DND-41 (cell line): ENCODE measurements around the gene TWF1.
A peak's percentile ranks its signal among the peaks of the same experiment; 100 is the strongest.

Experiments used
- ATAC-seq: fragments of 200-7000 bp; cut with Tn5 transposase; 3 replicates; pipeline ENCODE4 v1.9.1; 2021; ENCODE audit warnings: low read depth; ENCODE audit not compliant: insufficient read depth
- DNase-seq: peaks from one replicate; pipeline ENCODE4 v3.0.0-alpha.2; 2020
- H2AFZ ChIP-seq: 2 replicates; pipeline ENCODE4 v1.6.0; 2012; ENCODE audit warnings: low read depth, low read length
- H3K27ac ChIP-seq: 2 replicates; pipeline ENCODE4 v1.5.1; 2012; ENCODE audit warnings: low read length, inconsistent platforms
- H3K27me3 ChIP-seq: fragments of 200-600 bp; sonication (generic); 2 replicates; pipeline ENCODE4 v1.6.0; 2012; ENCODE audit warnings: low read length, mild to moderate bottlenecking, inconsistent platforms; ENCODE audit not compliant: insufficient read depth, poor library complexity
- H3K36me3 ChIP-seq: 2 replicates; pipeline ENCODE4 v1.5.1; 2012; ENCODE audit warnings: low read length, inconsistent platforms; ENCODE audit not compliant: insufficient read depth
- H3K4me1 ChIP-seq: 2 replicates; pipeline ENCODE4 v1.5.1; 2012; ENCODE audit warnings: mild to moderate bottlenecking, low read length; ENCODE audit not compliant: insufficient read depth
- H3K4me2 ChIP-seq: 2 replicates; pipeline ENCODE4 v1.6.0; 2012; ENCODE audit warnings: mild to moderate bottlenecking, moderate library complexity, low read length, inconsistent platforms; ENCODE audit not compliant: insufficient read depth
- H3K4me3 ChIP-seq, 2 experiments: fragments of 200-600 bp in 1 of 2; shearing (Covaris generic) in 1 of 2; 2 replicates each; pipeline ENCODE4 v1.5.1; 2012 to 2016; ENCODE audit warnings: inconsistent platforms in 2 of 2, low read length in 2 of 2, mild to moderate bottlenecking in 2 of 2, low read depth in 1 of 2, moderate library complexity in 1 of 2
- H3K79me2 ChIP-seq: 2 replicates; pipeline ENCODE4 v1.6.0; 2012; ENCODE audit warnings: low read length, inconsistent platforms; ENCODE audit not compliant: insufficient read depth
- H3K9ac ChIP-seq: 2 replicates; pipeline ENCODE4 v1.6.0; 2012; ENCODE audit warnings: low read depth, mild to moderate bottlenecking, inconsistent platforms, low read length, moderate library complexity
- H3K9me3 ChIP-seq: 2 replicates; pipeline ENCODE4 v1.5.1; 2012; ENCODE audit warnings: low read length, moderate library complexity, mild to moderate bottlenecking, inconsistent platforms; ENCODE audit not compliant: insufficient read depth, severe bottlenecking
- H4K20me1 ChIP-seq: 2 replicates; pipeline ENCODE4 v1.6.0; 2012; ENCODE audit warnings: low read length; ENCODE audit not compliant: insufficient read depth
- EZH2 ChIP-seq: IDR thresholded peaks from 3 replicates; pipeline ENCODE4 v1.6.1; 2012; ENCODE audit warnings: borderline replicate concordance, low read depth, mild to moderate bottlenecking, moderate library complexity, low read length, inconsistent platforms; ENCODE audit not compliant: severe bottlenecking
- TF ChIP-seq, protein P1 (sequence below): IDR thresholded peaks from 2 replicates; pipeline ENCODE4 v1.5.1; 2012; ENCODE audit warnings: borderline replicate concordance, low read length, moderate library complexity, mild to moderate bottlenecking; ENCODE audit not compliant: poor library complexity, severe bottlenecking; ENCODE audit errors: extremely low read depth

The TWF1 gene

DNA sequence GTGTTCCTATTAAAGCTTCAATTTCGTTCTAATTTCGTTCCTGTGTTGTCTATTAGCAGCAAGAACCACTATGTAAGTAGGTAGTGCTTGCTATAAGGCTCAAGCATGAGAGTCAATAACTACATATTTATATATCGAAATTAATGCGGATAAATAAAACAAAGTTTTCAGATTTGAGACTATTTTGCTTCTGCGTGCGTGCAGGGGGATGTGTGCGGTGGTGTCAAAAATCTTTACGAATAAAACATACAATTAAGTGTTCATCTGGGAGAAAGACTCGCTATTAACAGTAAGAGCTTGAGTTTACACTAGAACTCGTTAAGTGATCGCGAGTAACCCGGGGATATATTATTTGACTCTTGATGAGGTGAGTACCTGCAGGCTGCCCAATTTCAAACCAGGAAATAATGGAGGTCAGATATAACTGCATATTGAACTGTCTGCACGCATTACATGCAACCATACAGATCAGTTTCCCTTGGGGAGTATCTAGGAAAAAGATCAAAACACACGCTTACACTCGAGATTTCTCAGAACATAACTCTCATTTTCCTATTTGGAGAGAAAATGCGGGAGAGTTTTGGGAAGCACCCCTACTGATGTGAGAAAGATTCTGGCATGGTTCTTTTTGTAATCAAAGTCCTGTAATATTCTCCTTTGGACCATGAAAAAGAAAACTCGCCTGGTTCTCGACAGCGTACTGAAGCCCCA lies 813 bp downstream of the TWF1 start:
- ATAC-seq (peak; percentile 37; the same call in 2 of the 3 replicates), DNase-seq (no peak)
- Histone ChIP-seq H4K20me1 (peaks cover 11% of the 10 kb centered on the region; the same call in 1 of the 2 replicates), H3K27me3 (peaks cover under 1% of the 10 kb centered on the region), H3K9ac (peak overlapping the region; percentile 98), H2AFZ (peak overlapping the region; percentile 88), H3K4me2 (peak overlapping the region; percentile 80), H3K36me3 (peaks cover 36% of the 10 kb centered on the region), H3K27ac (peak overlapping the region; percentile 89), H3K9me3 (no peaks in the 10 kb centered on the region), H3K79me2 (peaks cover 56% of the 10 kb centered on the region), H3K4me3 (peak overlapping the region; percentile 74 to 90), H3K4me1 (peaks cover 37% of the 10 kb centered on the region)
- no peak for TF ChIP-seq EZH2
- TF ChIP-seq, protein P1, sequence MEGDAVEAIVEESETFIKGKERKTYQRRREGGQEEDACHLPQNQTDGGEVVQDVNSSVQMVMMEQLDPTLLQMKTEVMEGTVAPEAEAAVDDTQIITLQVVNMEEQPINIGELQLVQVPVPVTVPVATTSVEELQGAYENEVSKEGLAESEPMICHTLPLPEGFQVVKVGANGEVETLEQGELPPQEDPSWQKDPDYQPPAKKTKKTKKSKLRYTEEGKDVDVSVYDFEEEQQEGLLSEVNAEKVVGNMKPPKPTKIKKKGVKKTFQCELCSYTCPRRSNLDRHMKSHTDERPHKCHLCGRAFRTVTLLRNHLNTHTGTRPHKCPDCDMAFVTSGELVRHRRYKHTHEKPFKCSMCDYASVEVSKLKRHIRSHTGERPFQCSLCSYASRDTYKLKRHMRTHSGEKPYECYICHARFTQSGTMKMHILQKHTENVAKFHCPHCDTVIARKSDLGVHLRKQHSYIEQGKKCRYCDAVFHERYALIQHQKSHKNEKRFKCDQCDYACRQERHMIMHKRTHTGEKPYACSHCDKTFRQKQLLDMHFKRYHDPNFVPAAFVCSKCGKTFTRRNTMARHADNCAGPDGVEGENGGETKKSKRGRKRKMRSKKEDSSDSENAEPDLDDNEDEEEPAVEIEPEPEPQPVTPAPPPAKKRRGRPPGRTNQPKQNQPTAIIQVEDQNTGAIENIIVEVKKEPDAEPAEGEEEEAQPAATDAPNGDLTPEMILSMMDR, result no peak

DNA sequence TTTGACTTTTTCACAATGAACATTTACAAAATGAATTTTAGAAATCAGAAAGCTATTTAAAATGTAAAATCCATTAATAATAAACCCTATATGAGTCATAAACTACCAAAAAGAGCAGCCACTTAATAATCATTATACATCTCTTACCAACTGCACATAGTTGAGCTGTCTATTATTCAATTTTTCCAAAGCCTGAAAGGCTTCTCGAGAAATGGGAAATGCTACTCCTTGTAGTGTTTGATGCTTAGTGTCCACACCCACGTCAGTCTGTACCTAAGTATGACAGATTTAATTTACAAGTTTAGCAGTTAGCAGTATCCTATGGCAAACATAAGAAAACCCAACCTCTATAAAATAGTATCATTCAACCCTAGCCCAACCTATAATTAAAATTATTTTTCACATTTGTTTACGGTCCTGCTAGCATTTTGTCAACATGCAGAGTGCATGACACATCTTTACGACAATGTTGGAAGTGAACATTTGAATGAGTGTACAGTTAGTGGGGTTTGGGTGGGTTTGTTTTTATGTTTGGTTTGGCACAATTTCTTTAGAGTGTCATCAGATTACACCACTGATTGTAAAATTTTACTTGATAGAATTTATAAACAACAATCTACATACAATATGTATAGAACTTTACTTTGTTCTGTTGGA lies 8.4 kb downstream of the TWF1 start:
- DNase-seq (no peak), ATAC-seq (no peak)
- peaks cover 1% of the 10 kb centered on the region; the same call in 1 of the 2 replicates for H4K20me1 ChIP-seq
- TF ChIP-seq, protein P1, result no peak
- TF ChIP-seq EZH2, result no peak
- peaks cover 11% of the 10 kb centered on the region for H3K79me2 ChIP-seq
- H3K9me3 ChIP-seq, result no peaks in the 10 kb centered on the region
- no peak overlapping the region for H3K9ac ChIP-seq
- H3K4me2 ChIP-seq, result no peak overlapping the region
- no peak overlapping the region for H2AFZ ChIP-seq
- H3K27ac ChIP-seq, result no peak overlapping the region
- no peak overlapping the region for H3K4me3 ChIP-seq
- peaks cover 74% of the 10 kb centered on the region for H3K36me3 ChIP-seq
- H3K27me3 ChIP-seq, result no peaks in the 10 kb centered on the region
- H3K4me1 ChIP-seq, result peaks cover under 1% of the 10 kb centered on the region; the same call in 1 of the 2 replicates

DNA sequence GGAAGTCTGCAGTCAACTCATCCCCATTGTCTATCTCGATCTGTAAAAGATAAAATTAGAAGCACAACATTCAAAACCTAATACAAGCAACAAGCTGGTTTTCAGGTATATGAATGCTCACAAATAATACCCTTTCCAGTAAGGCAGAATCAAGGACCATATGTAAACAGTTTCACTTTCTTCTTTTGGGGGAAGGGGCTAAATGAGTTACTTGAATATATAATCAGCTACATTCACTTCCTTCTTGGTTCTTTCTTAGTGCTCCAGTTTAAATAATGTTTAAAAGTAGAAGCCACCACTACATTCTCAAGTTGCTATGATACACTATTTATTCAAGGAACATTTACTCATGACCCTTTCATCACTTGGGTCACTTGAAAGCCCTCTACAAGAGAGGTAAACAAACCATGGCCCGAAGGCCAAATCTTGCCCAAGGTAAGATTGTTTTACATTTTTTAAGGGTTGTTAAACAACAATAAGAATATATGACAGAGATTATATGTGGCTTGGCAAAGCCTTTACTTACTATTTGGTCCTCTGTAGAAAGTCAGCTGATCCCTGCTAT lies 10.3 kb downstream of the TWF1 start:
- no peak for ATAC-seq
- H3K9me3 ChIP-seq, result no peaks in the 10 kb centered on the region
- H3K36me3 ChIP-seq, result peaks cover 55% of the 10 kb centered on the region

More for the DNA sequence above, 10.3 kb downstream of the TWF1 start:
- Histone ChIP-seq H3K27ac (no peak overlapping the region), H4K20me1 (no peaks in the 10 kb centered on the region), H3K4me1 (no peaks in the 10 kb centered on the region; the same call in 1 of the 2 replicates), H3K4me2 (no peak overlapping the region), H3K79me2 (no peaks in the 10 kb centered on the region), H3K9ac (no peak overlapping the region), H3K4me3 (no peak overlapping the region), H3K27me3 (no peaks in the 10 kb centered on the region), H2AFZ (no peak overlapping the region)
- no peak for TF ChIP-seq EZH2
- TF ChIP-seq, protein P1, result no peak
- DNase-seq, result no peak
